ENCODE measurements around the gene KIF18B.

The KIF18B gene

DNA sequence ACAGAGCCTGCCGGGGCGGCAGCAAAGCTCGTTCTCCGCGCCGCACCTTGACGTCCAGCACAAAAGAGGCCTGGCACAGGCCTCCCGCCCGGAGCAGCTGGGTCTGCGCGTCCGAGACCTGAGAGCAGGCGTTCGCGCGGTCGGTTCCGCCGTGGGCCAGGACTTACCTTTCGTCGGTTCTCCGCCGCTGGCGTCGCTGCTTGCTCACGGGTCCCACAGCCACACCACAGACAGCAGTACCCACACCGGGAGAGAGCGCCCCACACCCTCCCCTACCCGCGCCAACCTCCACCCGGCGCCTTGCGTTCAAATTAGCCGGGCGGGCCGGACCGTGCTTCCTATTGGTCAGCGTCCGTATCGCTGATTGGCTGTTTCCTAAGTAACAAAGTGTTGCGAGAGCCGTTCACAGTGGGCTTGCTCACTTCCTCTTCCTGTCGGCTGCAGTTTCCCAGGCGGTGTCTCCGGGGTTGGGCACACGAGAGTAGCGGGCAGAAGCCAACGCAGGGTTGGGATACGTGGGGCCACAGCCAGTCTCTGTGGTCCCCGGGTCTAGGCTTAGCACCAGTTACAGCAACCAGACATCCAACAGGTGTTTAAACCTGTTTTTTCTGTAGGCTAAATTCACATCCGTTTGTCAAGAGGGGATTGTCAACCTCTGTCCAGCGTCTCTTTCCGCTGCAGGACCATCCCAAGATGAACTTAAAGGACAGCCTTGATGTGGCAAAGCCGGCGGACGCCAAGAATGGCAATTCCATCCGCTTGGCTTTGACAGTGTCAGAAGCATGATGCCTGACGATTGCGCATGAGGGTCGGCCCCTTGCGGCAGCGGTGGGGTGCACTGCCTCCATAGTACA is at the start of gene KIF18B:
KIF18B (minus strand) TSS at position 313 of the 854 bp plus-strand sequence. CDS start 11,429 bp downstream, outside the sequence.
- intact Hi-C loops (cut with DNase I): no loop called here
- DNase-seq: peak; percentile 72 to 97 (median 86)

GRCh38 chr17:44996304-44996703 is 48.7 kb upstream of the KIF18B start:
- intact Hi-C loops (cut with DNase I): no loop called here
- DNase-seq: peak in 1 of 10 donors; percentile 47

- intact Hi-C loops (cut with DNase I): no loop called here
- DNase-seq: no peak
Observed at GRCh38 chr17:44995436-44996001, 47.9 kb upstream of the KIF18B start.

DNA sequence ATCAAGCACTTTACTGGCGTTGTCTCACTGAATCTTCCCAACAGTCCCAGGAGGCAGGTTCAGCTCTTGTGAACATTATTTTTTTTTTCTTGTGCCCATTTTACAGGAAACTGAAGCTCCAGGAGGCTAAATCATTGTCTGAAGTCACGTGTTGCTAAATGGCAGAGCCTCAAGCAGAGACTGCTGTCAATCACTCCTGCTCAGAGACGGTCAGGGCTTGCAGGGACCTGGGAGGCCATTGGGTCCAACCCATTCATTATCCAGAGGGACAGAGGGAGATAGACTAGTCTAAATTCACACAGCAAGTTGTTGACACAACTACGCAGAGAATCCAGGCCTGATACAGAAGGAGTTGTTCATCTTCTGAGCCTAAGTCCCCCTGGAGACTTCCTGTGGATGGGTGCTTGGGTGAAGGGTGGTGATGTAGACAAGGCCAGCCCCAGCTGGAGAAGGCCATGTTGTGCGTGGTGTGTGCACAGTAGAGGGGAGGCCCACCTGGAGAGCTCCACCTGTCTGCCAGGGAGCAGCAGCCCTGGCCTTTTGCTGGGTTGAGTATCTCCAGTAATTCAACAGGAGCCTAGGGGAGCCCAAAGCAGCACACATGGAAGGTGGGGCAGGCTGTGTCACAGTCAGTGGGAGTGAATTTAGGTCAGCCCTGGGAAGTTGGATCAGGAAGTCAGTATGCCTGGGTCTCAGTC is 44.8 kb upstream of the KIF18B start:
- no peak for DNase-seq
- intact Hi-C loops (cut with DNase I): no loop called here

- intact Hi-C loops (cut with DNase I): no loop called here
- peak in 1 of 10 donors; percentile 25 for DNase-seq
Observed at GRCh38 chr17:44990994-44991393, 43.4 kb upstream of the KIF18B start.

DNA sequence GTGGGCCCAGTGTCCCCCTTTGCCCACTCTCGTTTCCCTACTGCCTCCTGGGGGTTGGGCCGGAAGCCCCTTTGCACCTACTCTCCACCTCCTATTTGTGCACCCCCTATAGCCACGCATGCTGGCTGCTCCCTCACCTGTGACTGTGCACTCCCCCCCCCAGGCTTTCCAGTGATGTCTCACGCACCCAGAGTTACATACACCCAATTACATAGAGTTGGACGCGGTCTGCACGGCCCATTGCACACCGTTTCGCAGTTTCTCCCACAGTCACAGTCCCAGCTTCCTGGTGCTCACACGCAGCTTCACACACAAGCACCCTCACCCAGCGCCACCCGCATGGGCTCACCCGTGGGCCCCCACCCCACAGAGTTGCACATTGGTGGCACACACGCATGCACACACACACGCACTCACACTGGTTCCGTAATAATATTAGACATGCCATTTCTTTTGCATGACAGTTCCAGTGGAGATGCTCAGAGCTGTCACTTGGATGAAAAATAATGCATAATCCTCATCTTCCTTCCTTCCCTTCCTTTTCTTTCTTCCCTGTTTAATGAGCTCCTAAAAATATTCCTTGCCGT is 42.1 kb upstream of the KIF18B start:
- intact Hi-C loops (cut with DNase I): no loop called here

GRCh38 chr17:44988044-44988942 is 40.7 kb upstream of the KIF18B start:
- intact Hi-C loops (cut with DNase I): no loop called here
- no peak for DNase-seq

More for the DNA sequence above, 42.1 kb upstream of the KIF18B start:
- peak in 1 of 10 donors; percentile 80 for DNase-seq

- intact Hi-C loops (cut with DNase I): no loop called here
- DNase-seq: no peak
Observed at GRCh38 chr17:44983563-44983962, 36.0 kb upstream of the KIF18B start.

DNA sequence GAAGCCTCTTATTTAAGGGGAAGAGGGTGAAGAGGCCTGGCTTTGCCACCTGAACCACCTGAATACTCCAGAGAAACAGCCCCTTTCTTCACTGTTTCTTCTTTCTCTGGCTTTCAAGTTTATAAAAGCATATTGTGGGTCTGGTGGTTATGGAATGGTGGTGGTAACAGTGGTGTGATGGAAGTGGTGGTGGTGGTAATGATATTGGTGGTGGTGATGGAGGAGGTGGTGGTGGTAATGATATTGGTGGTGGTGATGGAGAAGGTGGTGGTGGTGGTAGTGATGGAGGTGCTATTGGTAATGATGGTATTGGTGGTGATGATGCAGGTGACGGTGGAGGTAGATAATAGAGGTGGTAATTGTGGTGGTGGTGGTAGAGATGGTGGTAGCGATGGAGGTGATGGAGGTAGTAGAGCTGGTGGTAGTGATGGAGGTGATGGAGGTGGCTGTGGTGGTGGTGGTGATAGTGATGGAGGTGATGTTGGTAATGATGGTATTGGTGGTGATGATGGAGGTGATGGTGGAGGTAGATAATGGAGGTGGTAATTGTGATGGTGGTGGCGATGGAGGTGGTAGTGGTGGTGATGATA is 34.6 kb upstream of the KIF18B start:
- no peak for DNase-seq

DNA sequence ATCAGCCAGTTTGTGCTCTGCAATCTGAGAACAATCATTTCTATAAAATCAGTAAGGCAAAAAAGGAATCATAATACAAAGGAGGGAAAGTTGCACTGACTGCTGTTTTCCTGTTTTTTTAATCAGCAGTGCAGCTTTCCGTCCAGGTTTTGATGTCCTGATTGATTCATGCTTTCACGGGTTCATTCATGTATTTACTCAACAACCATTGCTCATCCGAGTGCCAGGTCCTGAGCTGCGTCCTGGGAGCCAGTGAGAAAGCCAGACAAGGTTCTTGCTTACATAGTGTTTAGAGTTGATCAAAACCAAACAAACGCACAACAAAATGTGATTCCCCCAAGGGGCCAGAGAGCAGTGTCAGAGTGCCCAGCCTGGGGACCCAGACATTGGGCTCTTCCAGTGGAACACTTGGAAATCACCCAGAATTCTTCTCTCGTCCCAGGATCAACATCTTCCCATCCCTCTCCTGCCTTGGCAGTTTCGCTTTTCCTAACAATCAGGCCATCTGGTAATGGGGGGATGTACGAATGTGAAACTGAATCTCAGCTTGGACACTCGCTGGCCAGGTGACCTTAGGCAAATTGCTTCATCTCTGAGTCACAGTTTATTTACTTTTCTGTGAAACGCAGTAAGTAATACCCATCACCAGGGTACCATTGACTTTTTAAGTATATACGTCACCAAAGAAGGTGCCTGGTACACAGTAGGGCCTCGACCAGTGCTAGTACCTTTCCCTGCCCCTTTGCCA is 33.8 kb upstream of the KIF18B start:
- intact Hi-C loops (cut with DNase I): no loop called here
- DNase-seq: peak in 1 of 10 donors; percentile 9

More for the DNA sequence above, 34.6 kb upstream of the KIF18B start:
- intact Hi-C loops (cut with DNase I): no loop called here

DNA sequence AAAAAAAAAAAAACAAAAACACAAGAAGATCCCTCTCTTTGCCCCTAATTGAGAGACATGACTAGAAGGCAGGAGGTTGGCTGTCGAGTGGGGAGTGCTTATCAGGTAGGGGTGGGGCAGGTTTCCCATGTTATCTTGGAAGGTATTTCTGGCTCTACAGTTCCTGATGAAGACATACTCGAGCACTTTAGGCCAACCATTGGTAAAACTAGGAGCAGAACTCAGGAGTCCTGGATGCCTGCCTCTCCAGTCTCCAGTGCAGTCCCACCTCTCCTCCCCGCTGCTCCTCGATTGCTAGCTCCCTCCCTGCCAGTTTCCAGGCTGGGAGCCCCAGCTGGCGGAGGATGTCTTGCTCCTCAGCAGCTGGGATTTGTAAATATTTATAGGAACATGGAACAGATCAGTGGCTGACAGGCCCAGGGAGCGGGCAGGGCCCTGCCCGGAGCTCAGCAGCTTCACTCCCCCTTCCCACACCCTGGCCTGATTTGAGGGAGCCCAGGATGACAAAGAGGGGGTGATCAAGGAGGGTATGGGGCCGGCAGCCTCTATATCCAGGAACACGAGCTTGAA is 31.9 kb upstream of the KIF18B start:
- intact Hi-C loops (cut with DNase I): no loop called here
- peak in 3 of 10 donors; percentile 38 to 75 (median 45) for DNase-seq

- intact Hi-C loops (cut with DNase I): no loop called here
- DNase-seq: peak in 1 of 10 donors; percentile 30
Observed at GRCh38 chr17:44978807-44979206, 31.2 kb upstream of the KIF18B start.

DNA sequence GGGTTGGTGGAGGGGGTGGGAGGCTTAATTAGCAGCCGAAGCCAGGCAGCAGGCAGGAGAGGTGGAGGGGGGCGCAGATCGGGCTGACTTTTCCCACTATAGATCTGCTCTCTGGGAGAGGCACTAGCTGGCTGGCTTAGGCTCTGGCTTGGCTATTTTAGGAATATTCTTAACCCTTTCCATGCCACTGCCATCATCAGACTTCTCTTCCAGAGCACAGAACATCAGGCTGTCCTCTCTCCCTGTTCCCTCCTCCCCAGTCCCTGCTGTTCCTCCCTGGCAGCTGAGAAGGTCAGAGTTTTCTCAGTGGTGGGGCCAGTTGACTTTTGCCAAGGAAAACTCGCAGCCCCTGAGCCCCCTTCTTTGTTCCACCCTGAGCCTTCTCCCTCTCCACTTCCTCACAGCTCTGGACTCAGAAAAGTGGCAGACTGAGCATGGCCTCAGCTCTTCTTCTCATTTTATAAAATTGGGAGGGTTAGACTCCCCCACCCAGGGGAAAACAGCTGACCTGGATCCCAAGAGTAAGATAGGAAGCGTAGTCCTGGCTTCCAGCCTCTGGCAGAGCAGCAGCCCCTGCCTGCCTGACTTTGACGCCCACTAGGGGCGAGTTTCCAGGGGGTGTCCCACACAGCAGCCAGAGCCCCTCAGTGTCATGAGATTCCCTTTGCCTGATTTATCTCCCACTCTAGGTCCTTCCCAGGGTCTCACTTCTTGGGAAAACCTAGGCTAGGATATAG is 30.4 kb upstream of the KIF18B start:
- DNase-seq: peak in 1 of 10 donors; percentile 6
- intact Hi-C loops (cut with DNase I): no loop called here

- peak in 1 of 10 donors; percentile 49 for DNase-seq
- intact Hi-C loops (cut with DNase I): no loop called here
Observed at GRCh38 chr17:44977065-44977464, 29.5 kb upstream of the KIF18B start.

DNA sequence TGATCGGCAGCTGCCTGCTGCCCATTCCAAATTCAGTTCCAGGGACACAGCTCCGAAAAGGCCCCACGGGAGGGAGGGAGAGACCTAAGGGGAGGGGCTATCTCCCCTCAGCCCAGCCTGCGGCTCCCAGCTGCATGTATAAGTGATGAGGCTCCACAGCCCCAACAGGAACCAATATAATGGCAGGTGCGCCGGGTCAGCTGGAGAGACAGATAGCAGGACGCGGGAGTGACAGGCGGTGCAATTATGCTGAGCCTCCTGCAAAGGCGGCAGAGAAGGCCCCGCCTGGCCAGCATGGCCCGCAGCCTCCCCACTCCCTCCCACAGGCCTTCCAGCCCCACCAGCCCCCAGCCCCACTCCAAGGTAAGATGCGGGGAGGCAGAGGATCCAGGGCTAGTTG is 28.6 kb upstream of the KIF18B start:
- peak in 1 of 10 donors; percentile 22 for DNase-seq
- intact Hi-C loops (cut with DNase I): no loop called here

GRCh38 chr17:44972953-44973352 is 25.4 kb upstream of the KIF18B start:
- DNase-seq: no peak
- intact Hi-C loops (cut with DNase I): no loop called here

DNA sequence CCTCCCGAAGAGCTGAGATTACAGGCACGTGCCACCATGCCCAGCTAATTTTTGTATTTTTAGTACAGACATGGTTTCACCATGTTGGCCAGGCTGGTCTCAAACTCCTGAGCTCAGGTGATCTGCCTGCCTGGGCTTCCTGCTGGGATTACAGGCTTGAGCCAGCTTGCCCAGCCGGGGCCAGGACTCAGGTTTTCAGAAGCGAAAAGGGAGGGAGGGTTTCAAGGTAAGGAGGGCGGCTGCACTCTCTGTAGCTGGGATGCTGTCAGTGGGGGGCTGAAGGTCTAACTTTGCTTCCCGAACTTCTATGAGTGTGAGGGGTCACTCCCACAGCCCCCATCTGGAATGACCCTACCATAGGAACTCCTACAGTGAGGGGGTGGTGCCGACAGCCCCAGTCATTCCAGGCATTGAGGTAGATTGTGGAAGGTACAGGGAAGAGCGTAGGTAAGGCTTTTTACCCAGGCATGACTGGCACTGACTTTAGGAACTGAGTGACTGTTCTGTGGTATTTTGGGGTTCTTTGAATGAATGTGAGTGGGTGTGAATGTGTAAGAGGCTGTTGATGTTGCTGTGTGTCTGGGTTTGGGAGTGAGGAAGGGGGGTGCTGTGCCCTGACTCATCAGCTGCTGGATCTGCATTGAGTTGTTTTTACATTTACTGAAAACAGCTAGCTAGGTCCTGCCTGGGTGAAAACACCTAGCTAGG is 24.4 kb upstream of the KIF18B start:
- intact Hi-C loops (cut with DNase I): no loop called here
- no peak for DNase-seq
